Jurkat, Clone E6-1 (cell line): ENCODE measurements around the gene FARS2.

ENCODE experiments used
- DNase-seq: peaks from one replicate; pipeline ENCODE4 v3.0.0-alpha.2; 2011; ENCODE audit warnings: low read depth, low spot score
- H3K4me3 ChIP-seq: 2 replicates; pipeline ENCODE4 v1.5.1; 2011; ENCODE audit warnings: mild to moderate bottlenecking, low read length, control low read depth, moderate library complexity

The FARS2 gene

GRCh38 chr6:5351552-5352210 is 90.4 kb downstream of the FARS2 start:
- DNase-seq: no peak
- no peak overlapping the region for H3K4me3 ChIP-seq

DNA sequence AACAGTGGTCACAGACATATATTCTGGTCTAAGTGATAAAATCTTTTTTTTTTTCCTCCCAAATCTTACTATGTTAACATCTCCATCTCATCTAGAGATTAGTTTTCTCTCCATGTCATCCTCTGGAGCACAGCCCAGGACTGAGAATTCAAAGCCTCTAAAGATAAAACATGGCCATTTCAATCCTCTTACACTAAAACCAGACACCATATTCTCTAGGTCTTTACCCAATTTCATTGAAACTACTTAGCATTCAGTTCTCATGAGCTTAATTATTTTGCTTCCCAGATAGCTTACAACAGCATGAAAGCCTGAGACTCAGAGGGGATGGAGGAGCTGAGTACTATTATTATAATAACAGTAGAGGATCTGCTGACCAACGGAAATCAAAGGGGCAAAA is 92.7 kb downstream of the FARS2 start:
- no peak for DNase-seq
- H3K4me3 ChIP-seq: no peak overlapping the region

DNA sequence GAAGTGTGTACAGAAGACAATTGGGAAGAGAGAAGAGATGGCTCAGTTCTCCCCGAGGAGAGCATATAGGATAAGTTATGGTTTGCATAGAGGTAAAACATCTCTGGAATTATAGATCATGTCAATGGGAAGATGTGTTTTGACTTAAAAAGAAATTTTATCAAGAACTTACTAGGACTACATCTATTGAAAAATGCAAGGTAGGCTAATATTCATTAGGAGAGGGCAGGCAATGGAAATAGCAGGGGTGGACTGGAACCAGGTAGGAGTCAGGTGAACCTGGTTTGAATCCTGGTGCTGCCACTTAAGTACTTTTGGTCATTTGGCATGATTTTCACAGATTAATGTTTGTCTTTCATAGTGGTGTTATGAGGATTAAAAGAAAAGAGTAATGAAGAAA is 96.2 kb downstream of the FARS2 start:
- no peak overlapping the region for H3K4me3 ChIP-seq
- no peak for DNase-seq

- DNase-seq: no peak
- no peak overlapping the region for H3K4me3 ChIP-seq
These were observed 98.1 kb downstream of the FARS2 start for GRCh38 chr6:5359417-5359816.

GRCh38 chr6:5361396-5361795 is 100.1 kb downstream of the FARS2 start:
- DNase-seq: no peak
- H3K4me3 ChIP-seq: no peak overlapping the region

DNA sequence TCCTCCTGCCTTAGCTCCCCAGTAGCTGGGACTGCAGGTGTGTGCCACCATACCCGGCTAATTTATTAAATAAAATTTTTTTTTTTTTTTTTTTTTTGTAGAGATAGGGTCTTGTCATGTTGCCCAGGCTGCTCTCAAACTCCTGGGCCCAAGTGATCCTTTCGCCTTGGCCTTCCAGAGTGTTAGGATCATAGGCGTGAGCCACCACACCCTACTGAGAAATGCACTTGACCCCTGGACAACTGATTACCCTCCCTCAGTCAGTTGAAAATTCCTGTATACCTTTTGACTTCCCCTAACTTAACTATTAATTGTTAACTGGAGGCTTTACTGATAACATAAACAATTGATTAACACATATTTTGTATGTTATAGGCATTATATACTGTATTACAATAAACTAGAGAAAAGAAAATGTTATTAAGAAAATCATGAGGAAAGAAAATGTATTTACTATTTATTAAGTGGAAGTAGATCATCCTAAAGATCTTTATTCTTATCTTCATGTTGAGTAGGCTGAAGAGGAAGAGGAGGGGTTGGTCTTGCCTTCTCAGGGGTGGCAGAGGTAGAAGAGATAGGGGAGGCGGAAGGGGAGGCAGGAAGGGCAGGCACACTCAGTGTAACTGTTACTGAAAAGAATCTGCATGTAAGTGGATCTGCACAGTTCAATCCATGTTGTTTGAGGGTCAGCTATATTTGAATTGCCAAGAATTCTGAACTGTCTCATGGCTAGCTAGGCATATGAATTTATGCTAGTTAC is 104.3 kb downstream of the FARS2 start:
- no peak overlapping the region for H3K4me3 ChIP-seq
- DNase-seq: no peak

DNA sequence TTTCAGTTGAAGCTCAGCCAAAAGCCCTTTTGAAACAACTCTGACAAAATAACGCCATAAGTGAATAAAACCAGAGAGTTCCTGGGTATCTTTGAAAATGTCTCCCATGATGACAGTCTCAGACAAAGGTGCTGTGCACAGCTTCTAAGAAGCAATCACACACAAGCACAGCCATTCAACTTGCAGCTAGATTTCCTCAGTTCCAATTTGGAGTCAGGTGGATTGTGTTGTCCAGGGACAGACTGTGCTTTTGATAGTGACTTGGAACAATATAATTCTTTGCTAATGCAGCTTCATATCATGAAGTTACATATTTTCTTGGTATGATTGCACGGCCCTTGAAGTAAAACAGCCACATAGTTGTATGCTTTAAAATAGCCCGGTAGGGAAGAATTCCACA is 105.6 kb downstream of the FARS2 start:
- H3K4me3 ChIP-seq: no peak overlapping the region
- no peak for DNase-seq

- no peak for DNase-seq
- no peak overlapping the region for H3K4me3 ChIP-seq
These were observed 106.2 kb downstream of the FARS2 start for GRCh38 chr6:5367510-5367909.

GRCh38 chr6:5373430-5373829 is 112.1 kb downstream of the FARS2 start:
- H3K4me3 ChIP-seq: no peak overlapping the region
- no peak for DNase-seq

- no peak overlapping the region for H3K4me3 ChIP-seq
- no peak for DNase-seq
These were observed 117.0 kb downstream of the FARS2 start for GRCh38 chr6:5378331-5378730.

- peak; percentile 40 for DNase-seq
- no peak overlapping the region for H3K4me3 ChIP-seq
These were observed 118.4 kb downstream of the FARS2 start for GRCh38 chr6:5379647-5380242.

GRCh38 chr6:5383856-5384255 is 122.5 kb downstream of the FARS2 start:
- H3K4me3 ChIP-seq: no peak overlapping the region
- no peak for DNase-seq

DNA sequence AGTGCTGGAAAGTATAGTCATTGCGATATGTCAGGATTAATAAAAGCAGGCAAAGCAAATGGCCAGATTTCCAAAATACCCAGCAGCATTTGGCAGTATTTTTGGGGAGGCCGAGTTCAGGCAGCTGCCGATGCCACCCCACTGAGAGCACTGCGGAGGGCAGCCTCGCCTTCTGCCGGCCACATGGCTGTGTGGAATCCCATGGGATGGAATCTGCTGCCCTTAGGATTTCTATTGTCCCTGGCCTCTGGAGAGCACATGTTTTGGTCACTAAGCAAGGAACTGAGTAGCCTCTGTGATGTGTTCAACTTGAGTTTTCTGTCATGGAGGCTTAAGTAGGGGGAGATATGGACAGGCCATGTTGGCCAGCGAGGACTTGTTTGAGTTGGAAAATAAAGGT is 123.0 kb downstream of the FARS2 start:
- H3K4me3 ChIP-seq: no peak overlapping the region
- DNase-seq: no peak

- no peak overlapping the region for H3K4me3 ChIP-seq
- DNase-seq: no peak
These were observed 127.0 kb downstream of the FARS2 start for GRCh38 chr6:5388326-5388725.

- H3K4me3 ChIP-seq: no peak overlapping the region
- DNase-seq: no peak
These were observed 127.9 kb downstream of the FARS2 start for GRCh38 chr6:5389086-5389745.

GRCh38 chr6:5390177-5390576 is 128.9 kb downstream of the FARS2 start:
- no peak for DNase-seq
- no peak overlapping the region for H3K4me3 ChIP-seq

GRCh38 chr6:5394280-5394679 is 133.0 kb downstream of the FARS2 start:
- no peak for DNase-seq
- H3K4me3 ChIP-seq: no peak overlapping the region

- no peak overlapping the region for H3K4me3 ChIP-seq
- DNase-seq: no peak
These were observed 134.4 kb downstream of the FARS2 start for GRCh38 chr6:5395719-5396118.

- DNase-seq: peak; percentile 72
- no peak overlapping the region for H3K4me3 ChIP-seq
These were observed 137.2 kb downstream of the FARS2 start for GRCh38 chr6:5398530-5398929.

- DNase-seq: no peak
- H3K4me3 ChIP-seq: no peak overlapping the region
These were observed 138.1 kb downstream of the FARS2 start for GRCh38 chr6:5399391-5399790.
